Measurements from ENCODE around the gene ING5. TPM values are rescaled to one million over a fixed set of nuclear protein-coding genes. Genes with fewer than 3 reads are reported as not detected.

The ING5 gene
- total RNA-seq, 4 donors from 2014 or later = 24.2 to 33.0 (median 26.4) TPM

DNA sequence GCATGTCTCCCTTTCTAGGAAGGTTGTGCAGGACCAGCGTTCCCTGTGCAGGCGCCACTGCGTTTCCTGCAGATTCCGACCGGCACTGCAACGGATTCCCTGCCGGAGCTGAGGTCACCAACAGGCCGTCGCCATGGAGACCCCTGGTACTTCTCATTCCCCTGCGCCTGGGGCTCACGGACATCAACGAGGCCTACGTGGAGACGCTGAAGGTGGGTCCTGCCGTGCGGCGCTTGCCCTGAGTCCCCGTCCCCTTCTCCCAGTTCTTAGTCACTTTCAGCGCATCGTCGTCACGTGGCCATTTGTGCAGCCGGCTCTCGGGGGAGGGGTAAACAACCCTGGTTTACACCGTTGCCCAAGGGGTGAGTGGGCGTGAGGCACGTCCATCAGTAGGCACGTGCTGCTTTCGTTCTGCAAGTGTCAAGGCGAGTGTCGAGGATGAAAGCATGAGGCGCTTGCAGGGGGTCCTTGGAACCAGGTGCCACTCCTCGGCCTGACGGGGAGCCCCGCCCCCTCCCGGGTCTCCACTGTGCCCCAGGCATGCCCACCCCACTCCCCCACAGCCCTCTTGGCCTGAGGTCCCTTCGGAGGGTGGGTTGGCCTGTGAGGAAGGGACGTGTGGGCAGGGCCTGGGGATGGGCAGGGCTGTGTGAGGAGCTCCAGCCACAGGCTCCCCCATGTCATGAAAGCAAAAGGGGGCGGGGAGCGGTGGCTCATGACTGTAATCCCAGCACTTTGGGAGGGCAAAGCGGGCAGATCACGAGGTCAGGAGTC lies 35.0 kb upstream of the ING5 start:
- no peak for TF ChIP-seq CTCF (IDR thresholded peaks at IDR 0.05)
- no peak for ATAC-seq (ENCODE audit: low FRiP score)
- no peak for DNase-seq (ENCODE audit: low spot score)

GRCh38 chr2:241668354-241668753 lies 33.5 kb upstream of the ING5 start:
- no peak for TF ChIP-seq CTCF (IDR thresholded peaks at IDR 0.05)
- DNase-seq (ENCODE audit: low spot score) (no peak), ATAC-seq (ENCODE audit: low FRiP score) (no peak)

- DNase-seq (ENCODE audit: low spot score) (no peak), ATAC-seq (ENCODE audit: low FRiP score) (no peak)
- TF ChIP-seq CTCF (IDR thresholded peaks at IDR 0.05) = no peak
Observed at GRCh38 chr2:241668839-241669238, 33.0 kb upstream of the ING5 start.

- no peak for DNase-seq (ENCODE audit: low spot score)
- no peak for ATAC-seq (ENCODE audit: low FRiP score)
- TF ChIP-seq CTCF (IDR thresholded peaks at IDR 0.05) = no peak
Observed at GRCh38 chr2:241670333-241671110, 31.3 kb upstream of the ING5 start.

- no peak for TF ChIP-seq CTCF (IDR thresholded peaks at IDR 0.05)
- ATAC-seq (ENCODE audit: low FRiP score) (no peak), DNase-seq (ENCODE audit: low spot score) (no peak)
Observed at GRCh38 chr2:241671457-241672240, 30.2 kb upstream of the ING5 start.

- TF ChIP-seq CTCF (IDR thresholded peaks at IDR 0.05) = no peak
- DNase-seq (ENCODE audit: low spot score) = no peak
- no peak for ATAC-seq (ENCODE audit: low FRiP score)
Observed at GRCh38 chr2:241672243-241673188, 29.3 kb upstream of the ING5 start.
